GM18519 (cell line): ENCODE measurements around the gene C1orf87.

Source experiments
- ATAC-seq: cut with Tn5 transposase; IDR thresholded peaks from one replicate; pipeline ENCODE4 v1.9.1; 2021; ENCODE audit warnings: mild to moderate bottlenecking, moderate library complexity; ENCODE audit not compliant: unreplicated experiment, low FRiP score

C1orf87 gene

DNA sequence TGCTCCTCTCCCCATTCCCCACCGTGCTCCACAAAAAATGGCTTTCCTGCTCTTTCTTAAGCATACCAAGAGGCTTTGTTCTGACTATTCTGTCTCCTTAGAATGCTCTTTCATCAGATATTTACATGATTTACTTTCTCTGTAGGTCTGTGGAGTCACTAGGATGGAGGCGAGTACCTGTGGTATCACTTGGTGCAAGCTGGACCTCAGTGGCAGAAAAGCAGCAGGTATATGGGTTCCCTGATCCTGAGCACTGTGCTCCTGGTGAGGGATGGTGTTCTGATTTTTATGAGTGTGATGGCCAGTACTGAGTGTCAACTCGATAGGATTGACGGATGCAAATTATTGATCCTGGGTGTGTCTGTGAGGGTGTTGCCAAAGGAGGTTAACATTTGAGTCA lies 10.0 kb downstream of the C1orf87 start:
- ATAC-seq: no peak

DNA sequence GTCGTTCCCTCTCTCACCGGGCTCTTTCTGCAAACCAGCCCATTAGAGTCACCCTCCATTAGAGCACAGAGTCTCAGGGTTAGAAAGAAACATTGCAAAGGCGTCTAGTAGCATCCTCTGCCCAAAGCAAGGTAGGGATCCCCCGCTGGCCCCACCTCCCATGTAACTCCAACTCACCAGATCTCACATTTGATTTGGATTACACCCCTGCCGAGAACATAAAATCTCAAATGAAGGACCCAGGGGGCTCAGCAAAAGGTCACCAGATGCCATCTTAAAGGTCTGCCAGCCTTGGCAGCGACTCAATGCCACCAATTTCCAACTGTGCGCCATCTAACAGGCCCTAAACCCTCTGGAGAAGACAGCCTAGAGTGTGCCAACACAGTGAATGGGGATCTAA lies 14.1 kb downstream of the C1orf87 start:
- no peak for ATAC-seq

- ATAC-seq: no peak
Observed at GRCh38 chr1:60055336-60055735, 18.2 kb downstream of the C1orf87 start.

DNA sequence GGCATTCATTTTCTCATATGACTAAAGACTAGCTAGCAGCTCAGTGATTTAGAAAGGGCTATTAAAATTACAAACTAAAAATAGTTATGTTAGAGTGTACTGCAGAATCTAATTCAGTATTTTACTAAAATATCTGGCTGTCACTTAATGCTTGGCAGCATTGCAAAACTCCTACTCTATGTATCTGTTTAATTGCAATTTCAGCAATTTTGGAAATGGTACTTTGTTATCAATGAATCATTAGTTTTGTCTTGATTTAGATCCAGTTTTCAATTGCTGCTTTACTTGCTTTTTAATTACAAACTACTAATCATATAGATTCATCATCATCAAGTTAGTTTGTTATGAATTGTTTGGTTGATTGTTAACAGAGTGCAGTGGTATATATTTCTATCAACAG lies 19.2 kb downstream of the C1orf87 start:
- ATAC-seq: no peak

- ATAC-seq: no peak
Observed at GRCh38 chr1:60052601-60053000, 21.0 kb downstream of the C1orf87 start.

- ATAC-seq: no peak
Observed at GRCh38 chr1:60051191-60051590, 22.4 kb downstream of the C1orf87 start.

- no peak for ATAC-seq
Observed at GRCh38 chr1:60049188-60049587, 24.4 kb downstream of the C1orf87 start.

DNA sequence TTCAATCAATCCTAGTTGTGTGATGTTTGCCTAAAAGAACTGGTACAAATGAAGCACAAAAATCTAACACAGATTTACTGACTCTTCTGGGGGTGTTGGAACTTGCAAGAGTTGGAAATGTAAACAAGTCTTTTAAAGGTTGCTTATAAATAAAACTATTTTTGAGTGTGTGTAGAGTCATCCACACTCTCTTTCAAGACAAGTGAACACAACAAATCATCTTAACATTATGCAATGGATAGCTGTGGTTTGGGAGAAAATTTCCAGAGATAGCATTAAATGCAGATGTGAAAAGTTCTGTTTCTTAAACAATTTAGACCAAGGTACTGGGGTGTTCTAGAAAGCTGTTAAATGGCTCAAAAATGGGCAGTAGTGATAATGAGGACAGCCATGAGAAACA lies 28.7 kb downstream of the C1orf87 start:
- ATAC-seq: no peak

GRCh38 chr1:60041783-60042182 lies 31.8 kb downstream of the C1orf87 start:
- no peak for ATAC-seq

- ATAC-seq: no peak
Observed at GRCh38 chr1:60037669-60038068, 35.9 kb downstream of the C1orf87 start.

DNA sequence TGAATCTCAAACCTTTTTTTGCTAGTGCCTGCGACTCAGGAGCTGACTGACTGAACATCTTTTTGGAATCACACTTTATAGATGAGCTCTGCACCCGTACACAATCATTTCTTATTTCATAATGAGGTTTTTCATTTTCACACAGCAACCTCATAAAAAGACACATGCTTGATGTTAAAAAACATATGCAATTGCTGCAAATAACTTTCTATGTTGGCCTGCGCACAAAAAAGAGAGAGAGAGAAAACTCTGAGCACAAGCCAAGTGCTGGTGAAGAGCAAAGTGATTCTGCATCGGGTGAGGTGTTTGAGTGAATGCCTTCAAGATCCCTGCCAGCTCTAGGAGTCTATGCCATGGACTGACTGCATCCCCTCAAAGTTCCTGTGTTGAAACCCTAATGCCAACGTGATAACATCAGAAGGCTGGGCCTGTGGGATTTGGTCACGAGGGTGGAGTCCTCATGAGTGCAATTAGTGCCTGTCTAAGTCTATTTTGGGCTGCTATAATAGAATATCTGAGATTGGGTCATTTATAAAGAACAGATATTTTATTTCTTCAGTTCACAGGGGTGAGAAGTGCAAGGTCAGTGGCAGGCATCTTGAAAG lies 36.6 kb downstream of the C1orf87 start:
- ATAC-seq: no peak

DNA sequence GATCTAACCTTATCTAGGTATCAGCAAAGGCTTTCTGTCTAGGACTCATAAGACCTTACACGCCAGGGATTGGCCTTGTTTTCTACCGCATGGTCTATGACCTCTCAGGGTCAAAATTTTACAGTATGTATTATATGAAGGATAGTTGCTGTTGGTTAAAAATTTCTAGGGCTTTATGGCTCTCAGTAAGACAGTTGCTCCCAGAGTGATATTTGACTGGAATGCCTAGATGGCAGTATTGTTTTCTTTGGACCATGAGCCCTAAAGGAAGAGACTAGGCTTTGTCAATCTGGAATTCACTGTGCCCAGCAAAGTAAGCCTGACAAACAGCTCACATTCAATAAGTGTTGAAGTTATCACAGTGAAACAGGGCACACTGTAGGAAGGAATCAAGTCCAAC lies 37.6 kb downstream of the C1orf87 start:
- ATAC-seq: no peak

- no peak for ATAC-seq
Observed at GRCh38 chr1:60034999-60035398, 38.6 kb downstream of the C1orf87 start.

DNA sequence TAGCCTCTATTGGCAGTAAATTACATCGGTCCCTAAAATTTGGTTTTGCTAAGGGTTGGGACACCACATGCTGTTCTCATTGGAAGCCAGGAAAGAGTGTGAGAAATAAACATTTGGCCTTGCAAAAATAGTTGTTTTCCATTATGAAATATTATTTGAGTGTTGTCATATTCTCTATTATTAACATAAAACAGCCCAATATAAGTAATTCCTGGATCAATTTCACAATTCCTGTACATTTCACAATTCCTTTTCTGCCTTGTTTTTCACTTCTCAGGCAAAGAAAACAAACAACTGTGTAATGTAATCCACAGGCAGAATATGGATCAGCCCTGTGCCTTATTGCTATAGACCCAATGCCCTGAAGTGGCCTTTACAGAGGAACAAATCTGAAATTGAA lies 40.5 kb downstream of the C1orf87 start:
- no peak for ATAC-seq

DNA sequence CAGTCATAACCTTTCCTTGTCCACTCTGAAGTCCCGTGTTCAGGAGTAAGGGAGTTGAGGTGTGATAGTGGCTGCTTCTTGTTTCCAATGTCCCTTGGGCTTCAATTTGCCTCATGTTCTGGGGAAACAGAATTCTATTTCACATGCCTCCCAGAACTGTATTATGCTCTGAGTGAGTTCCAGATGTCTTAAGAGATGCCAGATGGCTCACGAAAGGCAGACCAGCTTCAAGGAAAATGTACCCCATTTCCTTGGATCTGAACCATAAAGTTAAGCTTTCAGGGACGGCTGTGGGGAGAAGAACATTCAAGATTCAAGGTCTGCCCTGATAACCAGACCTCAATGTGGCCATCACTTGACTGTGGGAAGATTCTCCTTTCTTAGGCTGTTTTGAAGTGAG lies 42.4 kb downstream of the C1orf87 start:
- ATAC-seq: no peak

DNA sequence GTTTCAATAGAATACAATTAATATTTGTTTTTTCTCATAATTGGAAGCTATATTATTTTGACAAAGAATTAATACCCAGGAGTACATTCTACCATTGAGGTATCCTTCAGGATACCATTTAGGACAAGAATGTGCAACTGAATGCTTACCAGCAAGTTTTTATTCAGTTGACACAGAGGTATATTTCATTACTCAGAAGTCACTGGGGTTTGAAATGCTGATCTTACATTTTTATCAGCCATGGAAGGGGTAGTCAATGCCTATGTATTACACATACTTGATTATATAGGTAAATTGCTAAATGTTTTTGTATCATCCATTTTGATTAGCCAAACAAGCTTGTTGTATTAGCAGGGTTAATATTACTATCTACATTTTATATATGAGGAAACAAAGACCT lies 48.0 kb downstream of the C1orf87 start:
- ATAC-seq: no peak

DNA sequence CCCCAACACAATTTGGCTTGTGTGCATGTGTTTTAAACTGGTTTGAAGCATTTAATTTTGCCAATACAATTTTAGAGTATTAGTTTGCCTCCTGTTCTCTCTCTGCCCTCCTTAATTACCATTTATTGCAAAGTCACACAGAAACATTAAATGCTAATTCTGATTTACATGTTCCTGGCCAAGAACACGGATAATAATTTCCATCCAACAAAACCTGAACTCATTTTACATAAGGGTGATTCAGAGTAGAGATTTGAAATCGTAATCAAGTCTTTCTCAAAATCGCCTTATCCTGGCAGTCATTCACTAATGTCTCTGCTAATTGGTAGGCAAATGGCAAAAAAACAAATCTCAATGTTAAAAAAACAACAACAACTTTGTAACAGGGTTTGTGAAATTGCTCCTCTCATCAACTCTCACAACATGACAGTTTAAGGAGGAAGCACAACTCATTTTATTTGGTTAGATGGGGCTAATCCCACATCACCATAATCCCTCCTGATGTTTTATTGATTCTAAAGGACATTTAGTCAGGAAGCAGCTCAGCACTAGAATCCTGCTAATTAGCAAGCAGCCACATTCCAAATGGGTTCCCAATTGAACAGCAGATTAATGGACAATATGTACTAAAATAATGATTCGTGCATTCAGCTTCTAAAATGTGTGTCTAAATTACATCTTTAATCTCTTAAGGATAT lies 55.9 kb downstream of the C1orf87 start:
- no peak for ATAC-seq

DNA sequence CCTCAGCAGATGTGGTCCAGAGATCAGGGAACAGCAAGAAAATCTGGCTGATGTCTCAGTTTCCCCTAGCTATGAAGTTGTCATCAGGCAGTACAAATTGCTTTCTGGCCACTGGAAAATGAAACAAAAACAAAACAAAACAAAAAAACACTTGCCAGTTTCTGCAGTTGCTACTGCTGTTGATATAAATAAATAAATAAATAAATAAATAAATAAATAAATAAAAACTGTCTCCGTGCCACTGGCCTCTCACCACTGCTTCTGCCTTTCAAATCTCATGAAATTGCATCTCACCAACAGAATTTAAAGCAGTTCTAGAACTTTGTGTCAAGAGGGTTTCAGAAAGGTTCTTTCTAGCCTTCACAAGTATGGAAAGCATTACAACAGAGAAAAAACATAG lies 62.9 kb downstream of the C1orf87 start:
- no peak for ATAC-seq

DNA sequence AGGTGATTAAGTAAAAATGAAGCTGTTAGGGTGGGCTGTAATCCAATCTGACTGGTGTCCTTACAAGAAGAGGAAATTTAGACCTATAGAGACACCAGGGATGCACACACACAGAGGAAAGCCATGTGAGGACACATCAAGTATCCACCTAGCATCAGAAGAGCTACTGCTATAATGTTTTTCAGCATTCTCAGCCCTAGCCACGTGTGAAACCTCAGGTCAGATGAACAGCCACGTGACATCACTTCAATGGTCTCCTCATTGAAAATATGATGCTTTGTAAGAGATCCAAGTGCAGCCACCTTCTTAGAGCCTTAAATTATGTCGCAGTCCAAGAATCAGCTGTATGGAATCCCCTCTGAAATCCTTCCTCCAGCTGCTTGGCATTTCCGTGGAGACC lies 65.1 kb downstream of the C1orf87 start:
- ATAC-seq: no peak

- no peak for ATAC-seq
Observed at GRCh38 chr1:60000625-60001024, 72.9 kb downstream of the C1orf87 start.

- ATAC-seq: no peak
Observed at GRCh38 chr1:59999746-60000145, 73.8 kb downstream of the C1orf87 start.

GRCh38 chr1:59999006-59999405 lies 74.6 kb downstream of the C1orf87 start:
- ATAC-seq: no peak
